ENCODE measurements around the gene PSMD13.
A peak's percentile ranks its signal among the peaks of the same experiment; 100 is the strongest.

The PSMD13 gene

DNA sequence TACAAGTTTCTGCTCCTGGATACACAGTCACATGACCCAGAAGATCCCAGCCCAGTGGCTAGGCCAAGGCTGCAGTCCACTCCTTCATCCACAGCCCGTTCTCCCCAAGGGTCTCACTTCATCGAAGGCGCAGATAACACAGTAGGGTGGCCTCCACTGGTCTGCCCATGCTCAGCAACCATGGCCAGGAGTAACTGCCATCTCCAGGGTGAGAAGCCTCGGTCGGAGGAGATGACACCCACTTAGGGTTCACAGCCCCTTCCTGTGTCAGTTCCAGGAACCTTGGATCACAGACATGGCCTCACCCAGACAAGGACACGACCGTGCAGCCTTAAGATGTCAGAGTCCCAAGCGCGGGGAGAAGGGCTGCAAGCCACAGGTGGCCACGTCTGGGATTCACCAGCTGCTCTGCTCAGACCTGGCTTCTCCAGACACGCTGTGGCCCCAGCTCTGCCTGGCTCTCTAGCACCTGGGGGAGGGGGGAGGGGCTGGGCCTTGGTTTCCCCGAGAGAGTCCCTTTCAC is 32.1 kb upstream of the PSMD13 start:
- DNase-seq (ENCODE audit: low read depth in 2 of 2) = no peak

DNA sequence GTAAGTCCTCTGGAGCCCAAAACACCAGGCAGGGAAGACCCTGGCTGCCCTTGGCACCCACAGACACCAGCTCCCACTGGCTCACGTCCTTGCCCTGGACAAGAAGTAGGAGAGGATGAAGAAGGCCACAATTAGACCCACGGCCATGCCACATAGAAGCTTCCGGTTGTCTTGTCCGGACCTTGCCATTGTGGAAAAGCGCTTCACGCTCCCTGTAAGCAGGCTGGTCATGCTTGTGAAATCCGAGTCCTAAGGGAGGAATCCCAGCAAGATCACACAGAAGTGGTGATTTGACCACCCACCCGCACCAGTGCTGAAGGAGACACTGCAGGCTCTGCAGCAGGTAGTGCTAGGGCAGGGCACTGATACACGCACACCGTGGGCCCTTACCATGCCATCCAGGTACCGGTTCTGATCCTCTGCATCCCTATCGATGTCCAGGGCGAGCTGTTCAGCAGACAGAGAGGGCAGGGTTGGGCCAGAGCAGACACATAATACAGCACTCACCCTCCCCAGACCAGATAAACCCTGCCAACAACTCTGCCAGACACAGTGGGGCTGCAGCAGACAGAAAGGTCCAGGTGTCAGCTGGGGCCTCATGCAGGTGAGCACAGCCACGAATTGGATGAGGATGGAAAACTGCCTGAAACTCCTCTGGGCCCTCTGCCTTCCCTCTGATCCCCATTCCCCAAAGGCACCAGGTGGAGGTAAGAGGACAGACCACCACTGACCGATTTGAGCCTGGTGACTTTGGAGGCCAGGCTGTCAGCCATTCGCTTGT is 31.4 kb upstream of the PSMD13 start:
- no peak for DNase-seq (ENCODE audit: low read depth in 2 of 2)

- no peak for DNase-seq (ENCODE audit: low read depth in 2 of 2)
Observed at GRCh38 chr11:206002-206384, 30.8 kb upstream of the PSMD13 start.

DNA sequence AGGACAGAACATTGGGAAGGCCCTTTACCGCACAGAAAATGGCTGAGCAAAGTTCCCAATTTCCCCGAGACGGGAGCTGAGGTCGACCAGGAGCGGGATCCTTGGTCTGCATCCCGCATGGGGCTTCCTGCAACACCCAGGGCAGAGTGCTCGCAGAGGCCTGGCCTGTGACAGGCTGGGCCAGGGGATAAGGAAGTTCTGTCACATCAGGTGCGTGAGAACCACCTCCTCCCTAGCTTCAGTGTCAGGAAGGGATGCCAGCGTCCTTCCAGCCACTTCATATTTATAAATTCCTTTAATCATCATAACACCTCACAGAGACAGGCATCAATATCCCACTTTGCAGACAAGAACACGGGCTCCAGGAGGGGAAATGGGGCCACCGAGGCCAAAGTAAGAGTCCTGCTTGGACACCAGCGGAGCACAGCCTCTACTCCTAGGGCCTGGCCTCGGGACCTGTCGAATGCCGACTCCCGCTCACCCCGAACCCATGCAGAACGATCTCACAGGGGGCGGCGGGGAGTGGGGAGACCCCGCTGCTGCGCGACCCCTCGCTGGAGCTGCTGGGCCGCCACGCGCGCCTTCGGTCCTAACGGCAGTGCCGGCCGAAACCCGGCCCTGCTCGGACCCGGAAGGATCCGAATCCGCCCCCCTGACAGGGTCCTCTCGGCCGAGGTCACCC is 30.1 kb upstream of the PSMD13 start:
- no peak for DNase-seq (ENCODE audit: low read depth in 2 of 2)

DNA sequence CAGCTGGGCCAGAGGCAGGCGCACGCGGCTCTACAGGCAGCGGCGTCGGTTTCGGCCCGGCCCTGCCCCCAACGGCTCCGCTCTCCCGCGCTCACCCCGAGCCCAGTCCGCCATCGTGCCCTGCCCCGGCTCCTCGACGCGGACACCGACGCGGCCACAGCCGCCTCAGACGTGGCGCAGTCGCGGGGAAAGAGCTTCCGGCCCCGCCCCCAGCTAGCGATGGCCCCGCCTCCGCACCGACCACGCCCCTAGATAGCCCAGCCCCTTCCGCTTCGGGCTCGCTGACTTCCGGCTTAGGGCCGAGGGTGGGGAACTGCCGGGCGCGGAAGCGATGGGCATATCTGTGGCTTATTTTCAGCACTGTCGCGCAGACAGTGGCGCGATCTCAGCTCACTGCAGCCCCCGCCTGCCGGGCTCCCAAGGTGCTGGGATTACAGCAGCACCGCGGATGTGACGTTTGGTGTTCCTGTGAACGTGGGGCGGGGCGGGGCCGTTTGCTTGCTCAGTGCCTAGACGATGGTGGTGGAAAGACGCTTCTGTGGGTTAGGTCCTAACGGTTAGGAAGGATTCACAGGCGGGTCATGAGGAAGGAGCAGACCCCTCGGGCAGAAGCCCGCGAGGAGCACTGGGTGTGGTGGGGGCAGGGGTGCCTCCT is 29.4 kb upstream of the PSMD13 start, which contains the start of the genes BET1L and RIC8A:
Gene BET1L (minus strand): TSS at position 192 of the 655 bp plus-strand sequence. CDS start 78 bp downstream, at position 114.
Gene RIC8A (plus strand): TSS at position 501 of the 655 bp plus-strand sequence. CDS start 1,147 bp downstream, outside the sequence.
- DNase-seq (ENCODE audit: low read depth in 2 of 2) = peak; percentile 91 to 98

GRCh38 chr11:207863-208180 is 29.0 kb upstream of the PSMD13 start:
- no peak for DNase-seq (ENCODE audit: low read depth in 2 of 2)

DNA sequence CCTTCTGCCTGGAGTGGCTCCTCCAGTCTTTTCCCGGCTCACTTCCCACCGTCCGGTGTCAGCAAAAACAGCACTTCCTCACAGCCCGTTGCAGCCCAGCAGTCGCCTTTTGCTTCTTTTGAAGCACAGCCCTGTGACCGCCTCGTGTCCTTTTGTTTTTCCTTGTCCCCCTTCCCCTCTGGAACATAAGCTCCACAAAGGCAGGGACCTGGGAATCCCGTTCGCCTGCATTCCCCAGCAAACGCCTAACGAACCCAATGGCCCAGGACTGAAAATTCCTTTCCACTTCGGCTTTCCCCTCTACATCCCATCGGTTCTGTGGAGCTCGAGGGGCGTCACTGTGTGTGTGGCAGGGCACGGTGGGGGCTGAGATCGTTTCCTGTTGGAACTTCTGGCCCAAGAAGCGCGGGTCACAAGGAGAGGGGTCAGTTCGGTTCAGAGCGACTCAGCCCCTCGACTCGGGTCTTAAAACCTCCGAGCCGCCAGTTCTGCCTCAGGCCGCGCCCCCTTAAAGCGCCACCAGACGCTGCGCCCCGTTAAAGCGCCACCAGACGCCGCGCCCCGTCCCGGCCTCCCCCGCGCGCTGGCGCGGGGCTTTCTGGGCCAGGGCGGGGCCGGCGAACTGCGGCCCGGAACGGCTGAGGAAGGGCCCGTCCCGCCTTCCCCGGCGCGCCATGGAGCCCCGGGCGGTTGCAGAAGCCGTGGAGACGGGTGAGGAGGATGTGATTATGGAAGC is 28.4 kb upstream of the PSMD13 start:
- peak; percentile 60 to 63 for DNase-seq (ENCODE audit: low read depth in 2 of 2)

DNA sequence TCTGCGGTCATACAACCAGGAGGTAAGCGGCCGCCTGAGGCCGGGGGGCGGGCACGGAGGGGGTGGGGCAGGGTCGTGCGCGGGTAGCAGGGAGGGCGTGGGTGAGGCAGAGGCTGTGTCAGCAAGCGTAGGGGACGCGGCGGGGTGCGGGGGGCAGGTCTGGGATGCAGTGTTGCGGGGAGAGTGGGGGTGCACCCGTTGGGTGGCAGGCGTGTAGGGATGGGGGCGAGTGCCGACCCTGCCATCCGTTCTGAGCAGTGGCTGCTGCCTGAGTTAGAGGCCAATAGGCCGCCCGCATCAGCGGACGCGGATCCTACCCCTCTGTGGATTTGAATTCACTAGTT is 27.9 kb upstream of the PSMD13 start:
- no peak for DNase-seq (ENCODE audit: low read depth in 2 of 2)

DNA sequence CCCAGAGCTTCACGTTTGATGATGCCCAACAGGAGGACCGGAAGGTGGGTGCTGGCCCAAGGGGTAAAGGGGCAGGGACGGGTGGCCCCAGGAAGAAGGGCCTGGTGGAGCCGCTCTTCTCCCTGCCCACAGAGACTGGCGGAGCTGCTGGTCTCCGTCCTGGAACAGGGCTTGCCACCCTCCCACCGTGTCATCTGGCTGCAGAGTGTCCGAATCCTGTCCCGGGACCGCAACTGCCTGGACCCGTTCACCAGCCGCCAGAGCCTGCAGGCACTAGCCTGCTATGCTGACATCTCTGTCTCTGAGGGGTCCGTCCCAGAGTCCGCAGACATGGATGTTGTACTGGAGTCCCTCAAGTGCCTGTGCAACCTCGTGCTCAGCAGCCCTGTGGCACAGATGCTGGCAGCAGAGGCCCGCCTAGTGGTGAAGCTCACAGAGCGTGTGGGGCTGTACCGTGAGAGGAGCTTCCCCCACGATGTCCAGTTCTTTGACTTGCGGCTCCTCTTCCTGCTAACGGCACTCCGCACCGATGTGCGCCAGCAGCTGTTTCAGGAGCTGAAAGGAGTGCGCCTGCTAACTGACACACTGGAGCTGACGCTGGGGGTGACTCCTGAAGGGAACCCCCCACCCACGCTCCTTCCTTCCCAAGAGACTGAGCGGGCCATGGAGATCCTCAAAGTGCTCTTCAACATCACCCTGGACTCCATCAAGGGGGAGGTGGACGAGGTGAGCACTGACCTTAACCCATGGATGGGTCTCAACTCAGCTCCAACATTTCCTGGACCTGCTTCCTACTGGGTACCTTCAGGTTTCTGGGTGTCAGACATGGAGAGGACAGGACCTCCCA is 27.3 kb upstream of the PSMD13 start:
- DNase-seq (ENCODE audit: low read depth in 2 of 2) = no peak

DNA sequence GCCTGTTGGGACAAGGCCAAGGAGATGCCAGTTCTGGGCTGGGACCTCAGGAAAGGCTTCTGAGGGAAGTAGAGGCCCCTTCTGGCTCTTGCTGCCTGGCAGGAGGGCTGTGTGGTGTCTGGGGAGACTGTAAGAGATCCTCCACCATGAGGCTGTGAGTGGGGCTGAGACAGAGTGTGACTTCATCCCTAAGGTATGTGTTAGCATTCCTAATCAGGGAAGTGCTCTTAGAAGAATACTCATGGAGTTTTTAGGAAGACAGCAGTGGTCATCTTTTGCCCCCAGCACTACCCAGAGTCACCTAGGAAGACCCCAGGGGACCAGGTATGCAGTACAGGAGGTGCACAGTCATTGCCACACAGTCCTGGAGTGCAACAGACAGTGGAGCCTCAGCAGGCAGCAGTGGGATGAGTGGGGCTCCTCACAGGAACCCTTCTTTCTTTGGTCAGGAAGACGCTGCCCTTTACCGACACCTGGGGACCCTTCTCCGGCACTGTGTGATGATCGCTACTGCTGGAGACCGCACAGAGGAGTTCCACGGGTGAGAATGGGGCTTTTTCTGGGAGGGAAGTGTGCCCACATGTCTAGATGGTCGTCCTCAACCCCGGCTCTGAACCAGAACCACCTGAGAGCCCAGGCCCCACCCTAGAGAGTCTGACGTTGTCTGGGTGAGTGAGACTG is 26.5 kb upstream of the PSMD13 start:
- no peak for DNase-seq (ENCODE audit: low read depth in 2 of 2)

GRCh38 chr11:210803-211180 is 26.0 kb upstream of the PSMD13 start:
- DNase-seq (ENCODE audit: low read depth in 2 of 2) = no peak

DNA sequence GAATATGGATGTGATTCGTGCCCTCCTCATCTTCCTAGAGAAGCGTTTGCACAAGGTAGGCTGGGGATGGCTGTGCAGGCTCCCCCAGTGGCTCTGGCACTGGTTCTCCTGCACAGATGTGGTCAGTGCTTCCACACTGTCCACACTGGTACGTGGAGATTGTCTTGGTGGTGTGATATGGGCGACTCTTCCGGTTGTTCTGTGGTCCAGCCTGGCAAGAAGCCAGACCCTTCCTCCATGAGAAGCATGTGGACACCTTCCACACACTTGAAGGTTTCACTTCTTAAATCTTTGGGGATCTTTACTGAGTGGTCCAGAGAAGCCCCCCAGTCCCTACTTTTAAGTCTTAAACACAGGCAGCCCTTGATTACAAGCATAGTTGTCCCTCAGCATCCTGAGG is 25.5 kb upstream of the PSMD13 start:
- no peak for DNase-seq (ENCODE audit: low read depth in 2 of 2)

- DNase-seq (ENCODE audit: low read depth in 2 of 2) = no peak
Observed at GRCh38 chr11:211741-212140, 25.0 kb upstream of the PSMD13 start.

GRCh38 chr11:212150-213100 is 24.4 kb upstream of the PSMD13 start:
- no peak for DNase-seq (ENCODE audit: low read depth in 2 of 2)

DNA sequence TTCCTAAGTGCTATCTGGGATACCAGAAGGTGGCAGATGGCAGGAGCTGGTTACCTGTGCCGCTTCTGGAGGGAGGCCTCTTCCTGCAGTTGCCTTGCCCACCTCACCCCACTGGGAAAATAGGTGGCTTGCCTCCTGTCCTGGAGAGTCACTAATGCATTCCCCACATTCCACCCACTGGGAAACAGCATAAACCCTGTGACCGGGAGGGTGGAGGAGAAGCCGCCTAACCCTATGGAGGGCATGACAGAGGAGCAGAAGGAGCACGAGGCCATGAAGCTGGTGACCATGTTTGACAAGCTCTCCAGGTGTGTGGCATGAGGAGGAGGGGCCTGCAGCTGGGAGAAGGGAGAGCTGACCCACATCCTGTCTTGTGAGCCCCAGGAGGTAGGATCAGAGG is 23.7 kb upstream of the PSMD13 start:
- no peak for DNase-seq (ENCODE audit: low read depth in 2 of 2)

DNA sequence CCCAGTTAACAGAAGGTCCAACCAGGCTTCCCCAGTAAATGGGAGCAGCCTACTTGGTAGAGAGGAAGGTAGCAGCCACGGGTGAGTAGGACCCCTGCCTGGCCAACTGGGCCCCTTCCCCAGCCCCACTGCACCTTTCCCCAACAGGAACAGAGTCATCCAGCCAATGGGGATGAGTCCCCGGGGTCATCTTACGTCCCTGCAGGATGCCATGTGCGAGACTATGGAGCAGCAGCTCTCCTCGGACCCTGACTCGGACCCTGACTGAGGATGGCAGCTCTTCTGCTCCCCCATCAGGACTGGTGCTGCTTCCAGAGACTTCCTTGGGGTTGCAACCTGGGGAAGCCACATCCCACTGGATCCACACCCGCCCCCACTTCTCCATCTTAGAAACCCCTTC is 22.7 kb upstream of the PSMD13 start:
- no peak for DNase-seq (ENCODE audit: low read depth in 2 of 2)

- DNase-seq (ENCODE audit: low read depth in 2 of 2) = no peak
Observed at GRCh38 chr11:215581-216037, 21.2 kb upstream of the PSMD13 start.

- no peak for DNase-seq (ENCODE audit: low read depth in 2 of 2)
Observed at GRCh38 chr11:216081-216974, 20.4 kb upstream of the PSMD13 start.
